GM12801 (cell line): ENCODE measurements around the gene CBX5.

ENCODE experiments used
- CTCF ChIP-seq: IDR thresholded peaks from one replicate; pipeline ENCODE4 v1.5.1; 2011; ENCODE audit warnings: control low read depth; ENCODE audit not compliant: insufficient read length; ENCODE audit errors: extremely low read depth

Gene CBX5

GRCh38 chr12:54182086-54182485 is 97.8 kb downstream of the CBX5 start:
- TF ChIP-seq CTCF = no peak
